KMS-11 (cell line): Measurements from ENCODE around the gene TCP11L1.

Experiments
- H2AFZ ChIP-seq: fragments of 200-600 bp; sonication (generic); 2 replicates; pipeline ENCODE4 v1.6.1; 2016; ENCODE audit warnings: antibody characterized with exemption, mixed run types, low read depth
- H3K27ac ChIP-seq: fragments of 200-600 bp; sonication (generic); 2 replicates; pipeline ENCODE4 v1.6.1; 2016; ENCODE audit warnings: mild to moderate bottlenecking, mixed run types
- H3K27me3 ChIP-seq: fragments of 200-600 bp; sonication (generic); 2 replicates; pipeline ENCODE4 v1.6.1; 2017; ENCODE audit warnings: mild to moderate bottlenecking, low read depth, mixed run types, moderate library complexity; ENCODE audit not compliant: insufficient read depth
- H3K36me3 ChIP-seq: fragments of 200-600 bp; sonication (generic); 2 replicates; pipeline ENCODE4 v1.6.1; 2017; ENCODE audit warnings: mild to moderate bottlenecking, mixed run types; ENCODE audit not compliant: insufficient read depth
- H3K4me1 ChIP-seq: fragments of 200-600 bp; sonication (generic); 2 replicates; pipeline ENCODE4 v1.6.1; 2016; ENCODE audit warnings: mild to moderate bottlenecking, low read depth, mixed run types; ENCODE audit not compliant: poor library complexity, severe bottlenecking
- H3K4me2 ChIP-seq: fragments of 200-600 bp; sonication (generic); 2 replicates; pipeline ENCODE4 v1.7.0; 2016; ENCODE audit warnings: mild to moderate bottlenecking, mixed run types
- H3K4me3 ChIP-seq: fragments of 200-600 bp; sonication (generic); IDR thresholded peaks from 2 replicates; pipeline ENCODE4 v1.6.1; 2017; ENCODE audit warnings: low read depth, low read length, mixed read lengths; ENCODE audit not compliant: insufficient read depth
- H3K79me2 ChIP-seq: fragments of 200-600 bp; sonication (generic); 2 replicates; pipeline ENCODE4 v1.6.1; 2016; ENCODE audit warnings: low read depth, mixed run types; ENCODE audit not compliant: insufficient read depth
- H3K9ac ChIP-seq: fragments of 200-600 bp; sonication (generic); 2 replicates; pipeline ENCODE4 v1.6.1; 2016; ENCODE audit warnings: mild to moderate bottlenecking, mixed run types
- H4K20me1 ChIP-seq: fragments of 200-600 bp; sonication (generic); 2 replicates; pipeline ENCODE4 v1.6.1; 2016; ENCODE audit warnings: mild to moderate bottlenecking, mixed run types; ENCODE audit not compliant: insufficient read depth
- CTCF ChIP-seq: fragments of 200-600 bp; sonication (generic); conservative IDR thresholded peaks from 2 replicates; pipeline ENCODE4 v1.6.1; 2017; ENCODE audit warnings: low read depth, mild to moderate bottlenecking, antibody characterized with exemption, low read length, moderate library complexity, mixed read lengths

TCP11L1 gene

GRCh38 chr11:33039274-33040032 lies at the start of gene TCP11L1:
TSS of gene TCP11L1 (plus strand) at chr11:33039572. CDS start at chr11:33043774, 4,202 bp downstream.
- TF ChIP-seq CTCF: no peak

GRCh38 chr11:32990481-32990880 lies 48.9 kb upstream of the TCP11L1 start:
- Histone ChIP-seq H2AFZ (no peak overlapping the region), H3K4me3 (no peak overlapping the region), H3K27ac (no peak overlapping the region), H3K4me2 (no peak overlapping the region), H3K27me3 (no peaks in the 10 kb centered on the region), H3K79me2 (no peaks in the 10 kb centered on the region), H3K36me3 (no peaks in the 10 kb centered on the region), H3K9ac (no peak overlapping the region), H3K4me1 (no peaks in the 10 kb centered on the region), H4K20me1 (no peaks in the 10 kb centered on the region)
- TF ChIP-seq CTCF: no peak

More at GRCh38 chr11:33039274-33040032, at the start of gene TCP11L1:
- Histone ChIP-seq H3K9ac (peak within 1 kb of the TSS; percentile 94), H3K36me3 (no peaks in the 10 kb centered on the region), H3K4me1 (peaks cover 12% of the 10 kb centered on the region), H3K79me2 (no peaks in the 10 kb centered on the region), H3K27me3 (no peaks in the 10 kb centered on the region), H3K27ac (peak within 1 kb of the TSS; percentile 80), H4K20me1 (no peaks in the 10 kb centered on the region), H2AFZ (peak within 1 kb of the TSS; percentile 97), H3K4me3 (no peak within 1 kb of the TSS), H3K4me2 (peak within 1 kb of the TSS; percentile 96)

- H3K27me3 ChIP-seq: no peaks in the 10 kb centered on the region
- no peaks in the 10 kb centered on the region for H3K36me3 ChIP-seq
- H2AFZ ChIP-seq: no peak overlapping the region
- no peak overlapping the region for H3K4me2 ChIP-seq
- no peak overlapping the region for H3K9ac ChIP-seq
- no peak overlapping the region for H3K27ac ChIP-seq
- H3K79me2 ChIP-seq: no peaks in the 10 kb centered on the region
- TF ChIP-seq CTCF: no peak
- H3K4me1 ChIP-seq: no peaks in the 10 kb centered on the region
- no peaks in the 10 kb centered on the region for H4K20me1 ChIP-seq
- no peak overlapping the region for H3K4me3 ChIP-seq
Observed at GRCh38 chr11:32991427-32991826, 47.9 kb upstream of the TCP11L1 start.

- H2AFZ ChIP-seq: no peak overlapping the region
- no peaks in the 10 kb centered on the region for H3K27me3 ChIP-seq
- no peak overlapping the region for H3K4me2 ChIP-seq
- no peaks in the 10 kb centered on the region for H3K36me3 ChIP-seq
- no peak overlapping the region for H3K27ac ChIP-seq
- no peaks in the 10 kb centered on the region for H4K20me1 ChIP-seq
- TF ChIP-seq CTCF: no peak
- H3K4me1 ChIP-seq: no peaks in the 10 kb centered on the region
- no peaks in the 10 kb centered on the region for H3K79me2 ChIP-seq
- H3K9ac ChIP-seq: no peak overlapping the region
- no peak overlapping the region for H3K4me3 ChIP-seq
Observed at GRCh38 chr11:32991898-32992297, 47.5 kb upstream of the TCP11L1 start.
